Left renal pelvis (tissue), 4 donors: ENCODE results near the gene FOXP4. TPM values are rescaled to one million over a fixed set of nuclear protein-coding genes. Genes with fewer than 3 reads are reported as not detected.

Experiments used
- DNase-seq, 4 donors: peaks; one replicate each; pipeline ENCODE4 v3.0.0-alpha.2; 2013; ENCODE audit warnings: low read depth in 4 of 4, low spot score in 3 of 4
- polyA plus RNA-seq, 4 donors: library from polyadenylated mRNA; unstranded; fragments of 120-200 nt; gene quantifications; one replicate each; pipeline ENCODE4 v1.2.1, GENCODE V29; 2013; ENCODE audit not compliant: insufficient read length in 4 of 4

Gene FOXP4
- polyA plus RNA-seq, 4 donors = 29.0 to 93.5 (median 39.0) TPM

GRCh38 chr6:41563060-41563776, 17.0 kb downstream of the FOXP4 start:
- no peak for DNase-seq

- no peak for DNase-seq
Observed at GRCh38 chr6:41564448-41565142, 18.4 kb downstream of the FOXP4 start.

GRCh38 chr6:41565701-41566100, 19.5 kb downstream of the FOXP4 start:
- DNase-seq = no peak

GRCh38 chr6:41566961-41567360, 20.8 kb downstream of the FOXP4 start:
- no peak for DNase-seq

- DNase-seq = no peak
Observed at GRCh38 chr6:41567684-41568083, 21.5 kb downstream of the FOXP4 start.

- no peak for DNase-seq
Observed at GRCh38 chr6:41568202-41568584, 22.0 kb downstream of the FOXP4 start.

GRCh38 chr6:41568585-41569384, 22.6 kb downstream of the FOXP4 start:
- DNase-seq = no peak

- DNase-seq = no peak
Observed at GRCh38 chr6:41570259-41570615, 24.1 kb downstream of the FOXP4 start.

- DNase-seq = no peak
Observed at GRCh38 chr6:41571021-41571780, 25.0 kb downstream of the FOXP4 start.

GRCh38 chr6:41572613-41573012, 26.4 kb downstream of the FOXP4 start:
- DNase-seq = no peak

- DNase-seq = no peak
Observed at GRCh38 chr6:41573276-41573675, 27.1 kb downstream of the FOXP4 start.

- DNase-seq = no peak
Observed at GRCh38 chr6:41573985-41574384, 27.8 kb downstream of the FOXP4 start.

- DNase-seq = no peak
Observed at GRCh38 chr6:41575598-41575997, 29.4 kb downstream of the FOXP4 start.

- DNase-seq = no peak
Observed at GRCh38 chr6:41576667-41577066, 30.5 kb downstream of the FOXP4 start.

- DNase-seq = no peak
Observed at GRCh38 chr6:41577356-41578216, 31.4 kb downstream of the FOXP4 start.

GRCh38 chr6:41578217-41579087, 32.3 kb downstream of the FOXP4 start:
- DNase-seq = peak in 2 of 4 donors; percentile 32 to 47

GRCh38 chr6:41579088-41579610, 33.0 kb downstream of the FOXP4 start:
- no peak for DNase-seq

- no peak for DNase-seq
Observed at GRCh38 chr6:41580690-41581089, 34.5 kb downstream of the FOXP4 start.
